H1 (cell line): Measurements from ENCODE around the gene TWNK. TPM values are rescaled to one million over a fixed set of nuclear protein-coding genes. Genes with fewer than 3 reads are reported as not detected.

ENCODE experiments used
- CTCF ChIA-PET: fragments of 300-600 bp; sonication (Branson Sonifier 250); formaldehyde crosslinking; loops from one replicate; lab custom pipeline; 2021; ENCODE audit not compliant: partially characterized antibody; lab: Charles Lee
- POLR2A ChIA-PET: fragments of 300-600 bp; sonication (Branson Sonifier 250); formaldehyde crosslinking; loops from one replicate; lab custom pipeline; 2021; ENCODE audit warnings: inconsistent platforms; ENCODE audit not compliant: partially characterized antibody; lab: Charles Lee
- DNase-seq, 2 experiments: peaks; one replicate each; pipeline versions ENCODE4 v3.0.0 to v3.0.0-alpha.2; 2010 to 2022; ENCODE audit warnings: low spot score in 2 of 2, low read depth in 1 of 2, mixed read lengths in 1 of 2
- FAIRE-seq: peaks from 2 replicates; lab custom pipeline; 2011; peaks lifted over from hg19 to GRCh38; lab: Jason Lieb, UNC
- H2AFZ ChIP-seq: 2 replicates; pipeline ENCODE4 v1.8.1; 2012; ENCODE audit warnings: low read length, inconsistent platforms
- H2AK5ac ChIP-seq: 2 replicates; pipeline ENCODE4 v1.6.1; 2013; ENCODE audit warnings: low read depth, low read length
- H2BK120ac ChIP-seq: replicated peaks from 2 replicates; pipeline ENCODE3; 2013; ENCODE audit warnings: low read depth, low read length, inconsistent platforms
- H2BK12ac ChIP-seq: 2 replicates; pipeline ENCODE4 v1.6.1; 2013; ENCODE audit warnings: low read depth, low read length
- H2BK15ac ChIP-seq: 2 replicates; pipeline ENCODE4 v1.6.1; 2013; ENCODE audit warnings: low read length
- H2BK20ac ChIP-seq: 2 replicates; pipeline ENCODE4 v1.6.1; 2013; ENCODE audit warnings: low read length
- H2BK5ac ChIP-seq: 2 replicates; pipeline ENCODE4 v1.6.1; 2013; ENCODE audit warnings: low read depth, low read length
- H3K14ac ChIP-seq: 2 replicates; pipeline ENCODE4 v1.6.1; 2013; ENCODE audit warnings: inconsistent platforms; ENCODE audit not compliant: insufficient read length
- H3K18ac ChIP-seq: 2 replicates; pipeline ENCODE4 v1.6.1; 2013; ENCODE audit warnings: low read length; ENCODE audit errors: extremely low read depth
- H3K23ac ChIP-seq: 2 replicates; pipeline ENCODE4 v1.6.1; 2013; ENCODE audit warnings: inconsistent platforms; ENCODE audit not compliant: insufficient read length
- H3K23me2 ChIP-seq: 2 replicates; pipeline ENCODE4 v1.6.1; 2013; ENCODE audit warnings: low read depth, low read length
- H3K27ac ChIP-seq: 2 replicates; pipeline ENCODE4 v1.6.1; 2011; ENCODE audit warnings: low read depth, low read length, inconsistent platforms
- H3K27me3 ChIP-seq, 4 experiments: replicated peaks in 1 of 4; 1 replicate in 1 of 4; 2 replicates in 3 of 4; pipeline versions ENCODE4 v1.6.1 to v1.8.1; 2011 to 2013; ENCODE audit warnings: low read length in 3 of 4, mild to moderate bottlenecking in 3 of 4, inconsistent platforms in 2 of 4, mixed read lengths in 2 of 4, moderate library complexity in 1 of 4; ENCODE audit not compliant: control insufficient read depth in 3 of 4, insufficient read depth in 3 of 4; ENCODE audit errors: extremely low read depth in 1 of 4
- H3K36me3 ChIP-seq, 4 experiments: 2 replicates each; pipeline versions ENCODE4 v1.6.1 to v1.8.1; 2011 to 2013; ENCODE audit warnings: mild to moderate bottlenecking in 4 of 4, low read length in 3 of 4, moderate library complexity in 2 of 4, control low read depth in 1 of 4, inconsistent platforms in 1 of 4; ENCODE audit not compliant: insufficient read depth in 4 of 4, control insufficient read depth in 2 of 4
- H3K4ac ChIP-seq: replicated peaks from 2 replicates; pipeline ENCODE3; 2013; ENCODE audit warnings: low read length, low read depth, mixed read lengths, inconsistent platforms; ENCODE audit not compliant: insufficient read length
- H3K4me1 ChIP-seq, 4 experiments: replicated peaks in 1 of 4; 1 replicate in 1 of 4; 2 replicates in 3 of 4; pipeline versions ENCODE4 v1.6.1 to v1.8.1; 2011 to 2013; ENCODE audit warnings: low read length in 3 of 4, inconsistent platforms in 2 of 4, mixed read lengths in 1 of 4; ENCODE audit not compliant: insufficient read depth in 4 of 4, control insufficient read depth in 3 of 4
- H3K4me2 ChIP-seq, 2 experiments: 2 replicates each; pipeline versions ENCODE4 v1.6.1 to v1.8.1; 2011 to 2013; ENCODE audit warnings: low read depth in 2 of 2, low read length in 2 of 2, control low read depth in 1 of 2, inconsistent platforms in 1 of 2, mild to moderate bottlenecking in 1 of 2; ENCODE audit not compliant: insufficient read depth in 1 of 2
- H3K4me3 ChIP-seq, 4 experiments: fragments of 200-600, 300-600 bp in 1 of 4; sonication (generic), shearing (Covaris generic), sonication (Bioruptor Twin) in 1 of 4; 2 replicates each; pipeline versions ENCODE4 v1.5.1 to v1.8.1; 2011 to 2016; ENCODE audit warnings: low read length in 4 of 4, low read depth in 3 of 4, control low read depth in 2 of 4, inconsistent platforms in 2 of 4, mild to moderate bottlenecking in 2 of 4, mixed read lengths in 1 of 4, moderate library complexity in 1 of 4; ENCODE audit not compliant: insufficient read depth in 2 of 4; ENCODE audit errors: extremely low read depth in 1 of 4
- H3K56ac ChIP-seq: replicated peaks from 2 replicates; pipeline ENCODE3; 2013; ENCODE audit warnings: low read depth, mild to moderate bottlenecking, mixed read lengths, low read length, inconsistent platforms; ENCODE audit not compliant: insufficient read length
- H3K79me1 ChIP-seq: 2 replicates; pipeline ENCODE4 v1.6.1; 2013; ENCODE audit warnings: low read depth, low read length, control low read depth
- H3K79me2 ChIP-seq, 2 experiments: 2 replicates each; pipeline versions ENCODE4 v1.6.1 to v1.8.1; 2012 to 2013; ENCODE audit warnings: low read length in 2 of 2, mild to moderate bottlenecking in 2 of 2, inconsistent platforms in 1 of 2; ENCODE audit not compliant: insufficient read depth in 2 of 2, control insufficient read depth in 1 of 2
- H3K9ac ChIP-seq, 4 experiments: replicated peaks in 1 of 4; 1 replicate in 1 of 4; 2 replicates in 3 of 4; pipeline versions ENCODE4 v1.6.1 to v1.8.1; 2011 to 2013; ENCODE audit warnings: low read depth in 3 of 4, low read length in 3 of 4, control low read depth in 2 of 4, mild to moderate bottlenecking in 2 of 4, moderate library complexity in 2 of 4, inconsistent platforms in 1 of 4; ENCODE audit errors: extremely low read depth in 1 of 4
- H3K9me3 ChIP-seq, 2 experiments: 2 replicates each; pipeline versions ENCODE4 v1.6.1 to v1.8.1; 2012 to 2013; ENCODE audit warnings: mild to moderate bottlenecking in 2 of 2, moderate library complexity in 2 of 2, control low read depth in 1 of 2, inconsistent platforms in 1 of 2, low read depth in 1 of 2, low read length in 1 of 2, mixed read lengths in 1 of 2; ENCODE audit not compliant: insufficient read depth in 2 of 2
- H4K20me1 ChIP-seq, 2 experiments: replicated peaks in 1 of 2; 2 replicates each; pipeline versions ENCODE3 to v1.8.1; 2011 to 2013; ENCODE audit warnings: inconsistent platforms in 2 of 2, low read length in 2 of 2, mild to moderate bottlenecking in 1 of 2; ENCODE audit not compliant: insufficient read depth in 2 of 2, control insufficient read depth in 1 of 2
- H4K5ac ChIP-seq: 2 replicates; pipeline ENCODE4 v1.6.1; 2013; ENCODE audit warnings: low read length, low read depth, mixed read lengths, inconsistent platforms; ENCODE audit not compliant: insufficient read length
- H4K8ac ChIP-seq: 2 replicates; pipeline ENCODE4 v1.8.0; 2013; ENCODE audit warnings: mild to moderate bottlenecking, moderate library complexity, low read length, inconsistent platforms; ENCODE audit not compliant: insufficient read depth; ENCODE audit errors: extremely low read depth
- H4K91ac ChIP-seq: replicated peaks from 2 replicates; pipeline ENCODE3; 2013; ENCODE audit warnings: low read length, mixed read lengths, inconsistent platforms; ENCODE audit not compliant: insufficient read length
- CBX5 ChIP-seq: fragments of 300-800, 300-1000 bp; sonication (generic); IDR thresholded peaks from 2 replicates; pipeline ENCODE4 v1.7.1; 2016; ENCODE audit warnings: antibody characterized with exemption, low read length, low read depth
- CBX8 ChIP-seq: fragments of 300-800, 300-1000 bp; sonication (generic); IDR thresholded peaks from 2 replicates; pipeline ENCODE4 v1.7.1; 2016; ENCODE audit warnings: low read depth, low read length, borderline replicate concordance
- HDAC6 ChIP-seq: IDR thresholded peaks from one replicate; pipeline ENCODE4 v1.7.1; 2012; ENCODE audit warnings: low read depth, mild to moderate bottlenecking, inconsistent platforms, low read length, moderate library complexity
- MAFK ChIP-seq: IDR thresholded peaks from 2 replicates; pipeline ENCODE4 v1.6.1; 2012; ENCODE audit warnings: low read depth, mild to moderate bottlenecking, improper control_type of control experiment, low read length
- NANOG ChIP-seq: IDR thresholded peaks from 2 replicates; pipeline ENCODE4 v1.6.1; 2011; ENCODE audit warnings: low read length, low read depth, mild to moderate bottlenecking, inconsistent platforms; ENCODE audit not compliant: insufficient read depth, poor library complexity, severe bottlenecking
- POU5F1 ChIP-seq: IDR thresholded peaks from 2 replicates; pipeline ENCODE4 v1.6.1; 2011; ENCODE audit warnings: low read depth, mild to moderate bottlenecking, low read length, moderate library complexity
- SIRT6 ChIP-seq: IDR thresholded peaks from one replicate; pipeline ENCODE4 v1.7.1; 2012; ENCODE audit warnings: low read length, inconsistent platforms
- SP2 ChIP-seq: IDR thresholded peaks from 2 replicates; pipeline ENCODE4 v1.6.1; 2012; ENCODE audit warnings: mild to moderate bottlenecking, low read length, inconsistent platforms
- USF2 ChIP-seq: IDR thresholded peaks from 2 replicates; pipeline ENCODE4 v1.6.1; 2011; ENCODE audit warnings: low read length, improper control_type of control experiment
- YY1 ChIP-seq: IDR thresholded peaks from 2 replicates; pipeline ENCODE4 v1.6.1; 2011; ENCODE audit warnings: low read depth, mild to moderate bottlenecking, low read length
- WGBS, 2 experiments: shearing (Covaris generic) in 1 of 2; methylation state at CpG; one replicate each; pipeline versions ENCODE4 v1.1.6 to v1.1.7; 2013 to 2015; ENCODE audit warnings: low lambda C conversion rate in 2 of 2, mixed read lengths in 2 of 2, inconsistent platforms in 1 of 2, low coverage in 1 of 2, missing lambda C conversion rate in 1 of 2; ENCODE audit not compliant: insufficient replicate concordance in 2 of 2, insufficient coverage in 1 of 2, insufficient read length in 1 of 2; ENCODE audit errors: extremely low coverage in 1 of 2, missing lambda C conversion rate in 1 of 2; 5-methylcytosine and 5-hydroxymethylcytosine counted together
- polyA plus RNA-seq, 7 experiments: library from polyadenylated mRNA; depleted of rRNA in 3 of 7; stranded (reverse) in 5 of 7; unstranded in 2 of 7; fragments of >200 nt in 5 of 7; fragments of 200-250 nt in 2 of 7; gene quantifications; 1 replicate in 5 of 7; 2 replicates in 1 of 7; 4 replicates in 1 of 7; pipeline versions ENCODE4 v1.2.1 to v1.2.3, GENCODE V29; 2011 to 2013; ENCODE audit warnings: missing spikeins in 2 of 7, mixed read lengths in 2 of 7
- total RNA-seq: library from RNA; stranded (reverse); fragmentation: NEBNext Ultra II Directional; extraction: Animal tissue kit (Norgen Biotek cat#: 25700); gene quantifications from 2 replicates; pipeline ENCODE4 v1.2.1, GENCODE V29; 2021

Gene TWNK
- total and polyA plus RNA-seq, 2 of the 8 experiments (the other 6 are each of a cell fraction or from before 2014, with no cell fraction given), result 15.4 to 32.5 TPM

GRCh38 chr10:100985336-100985735 is 2.0 kb upstream of the TWNK start:
- Histone ChIP-seq H3K4me3 (no peak overlapping the region), H3K56ac (no peak overlapping the region), H2AFZ (no peak overlapping the region), H2BK20ac (no peak overlapping the region), H3K79me1 (peaks cover 15% of the 10 kb centered on the region), H4K20me1 (peaks cover 0 to 12% of the 10 kb centered on the region in 2 experiments), H3K79me2 (peaks cover 17 to 39% of the 10 kb centered on the region in 2 experiments), H3K14ac (no peak overlapping the region), H3K27ac (no peak overlapping the region), H2BK120ac (no peak overlapping the region), H3K18ac (no peak overlapping the region), H3K4ac (no peak overlapping the region), H4K5ac (no peak overlapping the region), H4K91ac (no peak overlapping the region), H3K36me3 (peaks cover 6 to 29% (median 15%) of the 10 kb centered on the region in 4 experiments), H2BK15ac (no peak overlapping the region), H3K4me1 (peaks cover 0 to 12% (median 5%) of the 10 kb centered on the region in 4 experiments; a peak in 4 of 7 replicates), H3K23ac (no peak overlapping the region), H4K8ac (no peak overlapping the region), H2BK5ac (no peak overlapping the region), H3K9me3 (no peaks in the 10 kb centered on the region), H3K23me2 (peaks cover 9% of the 10 kb centered on the region; the same call in 1 of the 2 replicates), H2BK12ac (no peak overlapping the region), H3K4me2 (no peak overlapping the region), H3K27me3 (no peaks in the 10 kb centered on the region), H2AK5ac (no peak overlapping the region), H3K9ac (no peak overlapping the region)
- POLR2A ChIA-PET, result interaction anchor here (0.6 to 1.7 kb wide), 6 partner anchors 8 to 30 kb away, joined by 3 to 7 read pairs (median 3); partner anchors contain the start of gene SEMA4G
- CTCF ChIA-PET, result interaction anchor here (0.7 to 26.8 kb wide), 10 partner anchors 9 to 229 kb away, joined by 3 to 464 read pairs (median 4); partner anchors contain the start of gene SEMA4G
- WGBS, 2 experiments, result 88% methylated on average over 5 of the region's 5 CpGs; no CpG with 5 or more reads in 1 of the 2 experiments
- FAIRE-seq (no peak), DNase-seq (no peak)
- TF ChIP-seq USF2, result no peak
- no peak for TF ChIP-seq SIRT6
- TF ChIP-seq MAFK, result no peak
- no peak for TF ChIP-seq CBX8
- TF ChIP-seq POU5F1, result no peak
- no peak for TF ChIP-seq YY1
- TF ChIP-seq SP2, result no peak
- TF ChIP-seq CBX5, result no peak
- no peak for TF ChIP-seq HDAC6
- no peak for TF ChIP-seq NANOG
